Neural progenitor cell (in vitro differentiated cells): Measurements from ENCODE around the gene GNMT.

ENCODE experiments used
- CTCF ChIP-seq: fragments of 200-600 bp; sonication (generic); IDR thresholded peaks from 2 replicates; pipeline ENCODE4 v1.5.1; 2017; ENCODE audit warnings: antibody characterized with exemption, mild to moderate bottlenecking
- EZH2 ChIP-seq: fragments of 200-600 bp; sonication (generic); IDR thresholded peaks from 2 replicates; pipeline ENCODE4 v1.6.1; 2017; ENCODE audit warnings: antibody characterized with exemption, mild to moderate bottlenecking, moderate library complexity
- EZH2phosphoT487 ChIP-seq: fragments of 200-600 bp; sonication (generic); IDR thresholded peaks from 2 replicates; pipeline ENCODE4 v1.6.1; 2017; ENCODE audit warnings: antibody characterized with exemption

GRCh38 chr6:42915732-42916131 is 44.8 kb upstream of the GNMT start, which contains the start of gene PTCRA:
- TF ChIP-seq EZH2 (no peak), CTCF (no peak), EZH2phosphoT487 (no peak)
